DMS53 treated with DMSO at 0.1 percent for 48 hours (cell line): ENCODE results near the gene RGS19.
A peak's percentile ranks its signal among the peaks of the same experiment; 100 is the strongest.

Experiments
- DNase-seq: peaks from one replicate; lab custom pipeline; 2025; ENCODE audit not compliant: unreplicated experiment; lab: John Stamatoyannopoulos, UW

Gene RGS19

DNA sequence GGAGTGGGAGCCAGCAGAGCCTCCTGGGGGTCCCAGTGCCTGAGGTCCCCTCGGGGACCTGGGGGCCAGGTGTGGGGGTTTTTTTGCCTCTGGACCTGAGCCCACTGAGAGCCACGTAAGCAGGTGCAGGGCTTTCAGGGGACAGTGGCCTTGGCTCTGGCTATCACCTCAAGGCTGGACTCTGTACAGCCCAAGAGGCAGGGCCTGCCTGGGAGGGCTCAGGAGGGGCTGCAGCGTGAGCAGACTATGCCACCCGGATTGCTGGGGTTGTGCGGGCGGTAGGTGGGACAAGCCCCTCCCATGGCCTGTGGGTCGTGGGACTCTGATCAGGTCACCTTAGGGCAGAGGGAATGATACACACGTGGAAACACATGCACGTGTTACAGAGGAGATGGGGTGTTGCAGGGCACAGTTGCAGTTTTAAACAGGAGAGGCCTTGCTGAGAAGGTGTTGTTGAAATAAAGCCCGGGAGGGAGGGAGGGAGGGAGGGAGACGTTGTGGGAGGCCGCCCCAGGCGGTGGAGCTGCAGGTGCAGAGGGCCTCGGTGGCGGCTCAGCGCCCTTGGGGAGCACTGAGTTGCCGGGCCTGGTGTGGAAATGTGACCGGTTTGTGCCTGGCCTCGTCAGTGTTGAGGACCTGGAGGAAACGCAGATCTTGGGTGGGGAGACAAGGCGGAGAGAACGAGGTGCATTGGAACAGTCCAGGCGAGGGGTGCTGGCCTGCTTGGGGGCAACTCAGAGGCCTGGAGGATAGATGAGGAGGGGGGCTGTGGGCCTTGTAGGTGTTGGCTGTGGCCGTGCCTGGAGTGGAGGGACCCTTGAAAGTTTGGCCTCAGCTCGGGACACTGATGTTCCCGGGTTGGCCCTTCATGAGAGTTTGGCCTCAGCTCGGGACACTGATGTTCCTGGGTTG is 14.0 kb downstream of the RGS19 start:
- no peak for DNase-seq

- no peak for DNase-seq
These were observed 15.1 kb downstream of the RGS19 start for GRCh38 chr20:64064145-64064698.

GRCh38 chr20:64063389-64064144 is 15.8 kb downstream of the RGS19 start:
- no peak for DNase-seq

DNA sequence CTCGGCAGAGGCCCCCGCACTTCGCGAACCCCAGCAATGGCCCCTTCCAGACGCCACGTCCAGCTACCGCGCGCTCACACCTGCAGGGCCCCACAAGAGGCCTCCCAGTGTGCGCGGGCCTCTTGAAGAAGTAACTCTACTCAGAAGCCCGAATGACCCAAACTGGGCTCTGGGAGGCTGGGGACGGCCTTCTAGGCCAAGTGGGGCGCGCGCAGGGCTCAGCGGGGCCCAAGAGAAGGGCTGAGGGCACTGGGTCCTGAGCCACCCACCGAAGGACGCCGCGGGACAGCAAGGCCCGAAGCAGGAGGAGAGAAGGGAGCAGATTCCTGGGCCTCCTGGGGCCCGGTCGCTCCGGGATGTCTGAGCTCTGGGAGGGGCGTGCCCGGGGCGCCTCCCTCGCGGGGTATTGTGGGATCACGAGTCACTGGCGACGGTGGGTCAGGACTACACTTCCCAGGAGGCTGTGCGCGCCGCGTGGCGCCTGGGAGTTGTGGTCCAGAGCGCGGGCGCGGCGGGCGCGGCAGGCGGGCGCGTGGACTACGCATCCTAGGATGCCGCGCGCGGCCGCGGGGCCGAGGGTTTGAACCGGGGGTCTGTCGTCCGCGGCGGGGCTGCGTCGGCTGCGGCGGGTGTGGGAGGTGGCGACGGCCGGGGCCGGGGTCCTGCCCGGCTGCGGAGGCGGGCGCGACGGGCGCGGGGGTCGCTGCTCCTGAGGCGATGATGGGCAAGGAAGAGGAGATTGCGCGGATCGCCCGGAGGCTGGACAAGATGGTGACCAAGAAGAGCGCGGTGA is 16.5 kb downstream of the RGS19 start, which contains the start of gene TCEA2:
Gene TCEA2, plus strand, starts transcription at position 603 of the 793 bp plus-strand sequence. Its CDS starts 115 bp downstream, at position 718.
- peak; percentile 82 for DNase-seq

- DNase-seq, result no peak
These were observed 17.1 kb downstream of the RGS19 start for GRCh38 chr20:64062276-64062595.

DNA sequence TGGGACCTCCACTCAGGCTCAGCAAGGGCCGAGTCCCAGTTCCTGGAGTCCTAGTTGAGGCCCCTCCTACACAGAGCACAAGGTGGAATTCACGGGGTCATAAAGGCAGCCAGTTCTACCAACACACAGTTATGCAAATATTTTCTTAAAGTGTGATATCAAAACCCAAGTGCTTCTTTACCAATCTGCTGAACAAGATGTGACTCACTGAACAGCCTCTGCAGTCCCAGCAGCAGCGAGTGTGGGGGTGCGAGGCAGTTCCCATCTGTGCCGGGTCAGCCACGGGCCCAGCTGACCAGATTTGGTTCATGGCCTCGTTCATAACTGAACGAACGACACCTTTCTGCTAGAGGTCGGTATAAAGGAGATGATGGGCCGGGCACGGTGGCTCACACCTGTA is 20.8 kb downstream of the RGS19 start:
- no peak for DNase-seq

- DNase-seq, result peak; percentile 58
These were observed 21.5 kb downstream of the RGS19 start for GRCh38 chr20:64057628-64058498.

- no peak for DNase-seq
These were observed 22.3 kb downstream of the RGS19 start for GRCh38 chr20:64056889-64057627.

- DNase-seq, result no peak
These were observed 22.8 kb downstream of the RGS19 start for GRCh38 chr20:64056639-64056888.

- DNase-seq, result no peak
These were observed 23.3 kb downstream of the RGS19 start for GRCh38 chr20:64055893-64056638.

DNA sequence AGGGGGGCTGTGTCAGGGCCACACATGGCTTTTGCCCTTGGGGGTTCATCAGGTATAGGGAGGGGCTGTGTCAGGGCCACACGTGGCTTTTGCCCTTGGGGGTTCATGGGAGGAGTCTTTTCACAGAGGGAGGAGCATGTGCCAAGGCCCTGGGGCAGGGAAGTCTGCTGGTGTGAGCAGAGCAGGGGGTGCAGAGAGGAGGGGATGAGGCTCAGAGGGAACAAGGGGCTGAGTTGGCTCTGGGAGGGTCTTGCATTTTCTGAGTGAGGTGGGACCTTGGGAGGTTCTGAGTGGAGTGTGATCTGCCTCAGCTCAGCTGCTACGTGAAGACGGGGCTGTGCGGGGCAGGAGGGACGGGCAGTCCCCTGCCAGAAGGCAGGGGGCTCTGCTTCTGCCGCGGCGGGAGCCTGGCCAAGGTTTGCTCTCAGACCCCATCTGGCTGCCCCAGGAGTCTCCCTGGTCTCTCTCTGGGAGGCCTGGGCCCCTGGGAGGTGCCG is 23.9 kb downstream of the RGS19 start:
- no peak for DNase-seq

DNA sequence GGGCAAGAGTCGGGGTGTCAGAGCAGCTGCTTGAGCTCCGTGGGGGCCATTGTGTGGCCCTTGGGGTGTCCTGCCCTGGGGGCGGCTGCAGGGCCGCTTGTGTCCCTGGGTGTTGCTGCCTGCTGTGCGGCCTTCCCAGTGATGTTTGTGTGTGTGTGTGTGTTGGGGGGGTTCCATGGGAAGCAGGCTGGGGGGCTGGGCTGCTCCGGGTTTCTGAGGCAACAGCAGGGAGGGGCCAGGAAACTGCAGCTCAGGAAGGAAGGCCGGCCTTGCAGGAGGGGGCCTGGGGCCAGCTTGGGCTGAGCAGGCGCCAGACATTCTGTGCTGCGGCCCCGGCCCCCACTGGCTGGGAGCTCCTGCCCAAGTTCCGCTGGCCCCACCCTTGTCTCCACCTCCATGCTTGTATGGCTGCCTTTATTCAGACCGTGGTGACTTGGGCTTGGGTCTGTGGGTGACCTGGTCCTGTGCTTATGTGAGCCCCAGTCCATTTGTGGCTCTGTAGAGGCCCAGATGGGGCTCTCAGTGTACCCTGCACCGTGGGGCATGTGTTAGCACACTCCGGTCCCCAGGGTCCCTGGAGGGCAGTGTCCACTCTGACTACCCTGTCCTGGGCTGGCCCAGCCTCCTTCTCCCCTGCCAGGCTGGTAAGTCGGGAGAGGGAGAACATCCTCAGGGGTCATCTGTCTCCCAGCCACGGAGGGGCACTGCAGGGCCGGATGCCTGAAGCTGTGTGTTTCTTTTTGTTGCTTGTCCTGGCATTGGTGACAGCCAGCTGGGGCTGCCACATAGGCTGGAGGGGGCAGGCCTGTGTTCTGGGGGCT is 25.3 kb downstream of the RGS19 start:
- no peak for DNase-seq

DNA sequence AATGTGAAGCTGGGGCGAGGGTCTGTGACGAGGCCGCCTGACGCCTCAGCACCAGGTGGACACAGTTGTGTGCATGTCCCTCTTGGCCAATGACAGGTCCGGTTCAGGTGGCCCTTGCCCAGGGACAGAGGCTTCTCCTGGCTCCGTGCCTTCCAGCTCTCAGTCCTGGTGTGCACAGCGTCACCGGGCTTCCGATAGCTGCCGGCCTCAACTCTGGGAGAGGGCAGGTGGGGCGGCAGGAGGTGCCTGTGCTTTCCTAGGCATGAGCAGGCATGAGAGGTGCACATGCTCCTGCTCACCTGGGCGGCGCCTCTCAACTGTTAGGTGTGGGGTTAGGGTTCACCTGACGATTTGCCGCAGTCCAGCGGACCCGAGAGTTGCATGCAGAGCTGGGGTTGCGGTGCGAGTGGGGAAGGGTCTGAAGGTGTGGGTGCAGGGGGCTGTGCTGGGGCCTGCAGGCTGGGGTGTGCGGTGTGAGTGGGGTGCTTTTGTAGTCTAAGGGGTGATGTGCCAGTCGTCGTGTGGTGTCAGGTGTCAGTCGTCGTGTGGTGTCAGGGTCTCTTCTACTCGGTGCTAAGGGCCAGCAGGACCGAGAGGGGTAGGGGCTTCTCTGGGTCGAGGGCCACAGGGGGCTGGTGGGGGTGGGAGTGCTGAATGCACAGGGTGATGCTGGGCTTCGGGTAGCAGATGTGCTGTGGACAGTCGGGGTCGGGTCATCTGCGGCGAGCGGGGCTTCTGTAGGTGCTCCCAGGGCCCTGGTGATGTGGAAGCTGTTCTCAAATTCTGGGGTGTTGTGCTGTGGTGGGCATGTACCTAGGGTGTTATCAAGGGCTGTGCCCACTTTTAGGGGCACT is 26.1 kb downstream of the RGS19 start:
- DNase-seq, result no peak

DNA sequence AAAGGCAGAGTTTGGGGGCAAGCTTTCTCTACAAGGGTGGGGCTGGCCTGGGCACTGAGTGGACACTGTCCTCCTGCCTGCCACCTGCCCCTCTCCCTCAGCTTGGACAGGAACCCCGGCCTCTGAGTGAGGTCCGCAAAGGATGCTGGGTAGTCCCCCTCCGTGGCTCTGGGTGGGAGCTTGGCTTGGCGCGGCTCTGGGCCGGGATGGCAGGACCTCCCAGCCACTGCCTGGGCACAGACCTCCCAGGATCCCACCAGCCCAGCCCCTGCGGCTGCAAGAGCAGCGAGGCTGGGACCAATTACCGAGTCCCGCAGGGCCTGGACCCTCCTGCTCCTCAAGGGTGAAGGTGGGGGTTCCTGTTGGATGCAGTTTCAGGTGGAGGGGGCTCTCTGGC is 27.0 kb downstream of the RGS19 start:
- DNase-seq, result no peak

- no peak for DNase-seq
These were observed 27.6 kb downstream of the RGS19 start for GRCh38 chr20:64051561-64052325.

GRCh38 chr20:64051033-64051452 is 28.3 kb downstream of the RGS19 start:
- no peak for DNase-seq
